ENCODE results near the gene FDCSP. TPM values are rescaled to one million over a fixed set of nuclear protein-coding genes. Genes with fewer than 3 reads are reported as not detected.
"Not testable (repeated sequence)": the region's sequence is repeated elsewhere in the genome, so short reads cannot be mapped to it uniquely, and the experiment has no call there.

FDCSP gene
- total and polyA plus RNA-seq, 2 donors (not counting 3 experiments of a cell fraction or from before 2014, with no cell fraction given) = not detected

GRCh38 chr4:70216550-70216949 lies 9.4 kb upstream of the FDCSP start:
- H4K20me1 ChIP-seq (replicated peaks; ENCODE audit: control insufficient read depth, extremely low read depth, insufficient read depth, low read length); DNase-seq (ENCODE audit: low read depth, low spot score); H3K9me1 ChIP-seq (replicated peaks; ENCODE audit: control insufficient read depth, extremely low read depth, insufficient read depth, low read length); FAIRE-seq; H3K9ac ChIP-seq (replicated peaks; ENCODE audit: extremely low read depth, insufficient read depth, low read length); H3K4me2 ChIP-seq (ENCODE audit: insufficient read depth, low read length); dilution Hi-C loops (cut with MboI; ENCODE audit: extremely low pct_ligation_motif_present, low sequenced_read_pairs); H3K79me2 ChIP-seq (ENCODE audit: control insufficient read depth, insufficient read depth, low read length); H3K4me1 ChIP-seq (ENCODE audit: control insufficient read depth, extremely low read depth, insufficient read depth, low read length); H3K9me3 ChIP-seq (replicated peaks; ENCODE audit: control insufficient read depth, insufficient read depth, low read length); H2AFZ ChIP-seq (ENCODE audit: low read depth, low read length); H3K4me3 ChIP-seq (replicated peaks in 1 of 3; ENCODE audit: insufficient read depth in 1 of 3, low read depth in 1 of 3, low read length in 3 of 3); H3K27me3 ChIP-seq (ENCODE audit: control insufficient read depth in 2 of 2, insufficient read depth in 2 of 2, low read length in 2 of 2); POLR2A ChIA-PET; H3K27ac ChIP-seq (ENCODE audit: insufficient read depth, low read depth, low read length); CTCF ChIA-PET; BruUV-seq (replicated peaks); intact Hi-C loops (cut with micrococcal nuclease); H3K36me3 ChIP-seq (ENCODE audit: control insufficient read depth in 2 of 2, extremely low read depth in 1 of 2, insufficient read depth in 2 of 2, low read length in 2 of 2): not testable (repeated sequence)

GRCh38 chr4:70221389-70221788 lies 4.5 kb upstream of the FDCSP start:
- H3K4me3 ChIP-seq (replicated peaks in 1 of 3; ENCODE audit: insufficient read depth in 1 of 3, low read depth in 1 of 3, low read length in 3 of 3); H3K27ac ChIP-seq (ENCODE audit: insufficient read depth, low read depth, low read length); H3K79me2 ChIP-seq (ENCODE audit: control insufficient read depth, insufficient read depth, low read length); H3K4me1 ChIP-seq (ENCODE audit: control insufficient read depth, extremely low read depth, insufficient read depth, low read length); H3K36me3 ChIP-seq (ENCODE audit: control insufficient read depth in 2 of 2, extremely low read depth in 1 of 2, insufficient read depth in 2 of 2, low read length in 2 of 2); H3K9me3 ChIP-seq (replicated peaks; ENCODE audit: control insufficient read depth, insufficient read depth, low read length); BruUV-seq (replicated peaks); H3K4me2 ChIP-seq (ENCODE audit: insufficient read depth, low read length); CTCF ChIA-PET; FAIRE-seq; H3K9me1 ChIP-seq (replicated peaks; ENCODE audit: control insufficient read depth, extremely low read depth, insufficient read depth, low read length); dilution Hi-C loops (cut with MboI; ENCODE audit: extremely low pct_ligation_motif_present, low sequenced_read_pairs); DNase-seq (ENCODE audit: low read depth, low spot score); POLR2A ChIA-PET; H3K27me3 ChIP-seq (ENCODE audit: control insufficient read depth in 2 of 2, insufficient read depth in 2 of 2, low read length in 2 of 2); intact Hi-C loops (cut with micrococcal nuclease); H3K9ac ChIP-seq (replicated peaks; ENCODE audit: extremely low read depth, insufficient read depth, low read length); H2AFZ ChIP-seq (ENCODE audit: low read depth, low read length); H4K20me1 ChIP-seq (replicated peaks; ENCODE audit: control insufficient read depth, extremely low read depth, insufficient read depth, low read length): not testable (repeated sequence)

GRCh38 chr4:70221818-70222217 lies 4.1 kb upstream of the FDCSP start:
- POLR2A ChIA-PET; H2AFZ ChIP-seq (ENCODE audit: low read depth, low read length); H3K27ac ChIP-seq (ENCODE audit: insufficient read depth, low read depth, low read length); FAIRE-seq; intact Hi-C loops (cut with micrococcal nuclease); H3K9me3 ChIP-seq (replicated peaks; ENCODE audit: control insufficient read depth, insufficient read depth, low read length); H3K4me3 ChIP-seq (replicated peaks in 1 of 3; ENCODE audit: insufficient read depth in 1 of 3, low read depth in 1 of 3, low read length in 3 of 3); H3K27me3 ChIP-seq (ENCODE audit: control insufficient read depth in 2 of 2, insufficient read depth in 2 of 2, low read length in 2 of 2); H3K9me1 ChIP-seq (replicated peaks; ENCODE audit: control insufficient read depth, extremely low read depth, insufficient read depth, low read length); CTCF ChIA-PET; H4K20me1 ChIP-seq (replicated peaks; ENCODE audit: control insufficient read depth, extremely low read depth, insufficient read depth, low read length); H3K9ac ChIP-seq (replicated peaks; ENCODE audit: extremely low read depth, insufficient read depth, low read length); H3K4me2 ChIP-seq (ENCODE audit: insufficient read depth, low read length); H3K4me1 ChIP-seq (ENCODE audit: control insufficient read depth, extremely low read depth, insufficient read depth, low read length); DNase-seq (ENCODE audit: low read depth, low spot score); dilution Hi-C loops (cut with MboI; ENCODE audit: extremely low pct_ligation_motif_present, low sequenced_read_pairs); H3K36me3 ChIP-seq (ENCODE audit: control insufficient read depth in 2 of 2, extremely low read depth in 1 of 2, insufficient read depth in 2 of 2, low read length in 2 of 2); BruUV-seq (replicated peaks); H3K79me2 ChIP-seq (ENCODE audit: control insufficient read depth, insufficient read depth, low read length): not testable (repeated sequence)
